Activated CD4-positive, alpha-beta memory T cell treated with anti-CD3 and anti-CD28 coated beads for 36 hours (primary cell): ENCODE results near the gene HS3ST5. TPM values are rescaled to one million over a fixed set of nuclear protein-coding genes. Genes with fewer than 3 reads are reported as not detected.

Experiments used
- CTCF ChIA-PET: fragments of 350-600 bp; sonication (Branson Sonifier 250); formaldehyde crosslinking; loops from one replicate; lab custom pipeline; 2021; ENCODE audit warnings: antibody characterized with exemption, inconsistent platforms; lab: Charles Lee
- POLR2A ChIA-PET: fragments of 350-600 bp; sonication (Branson Sonifier 250); formaldehyde crosslinking; loops from one replicate; lab custom pipeline; 2021; ENCODE audit warnings: antibody characterized with exemption; lab: Charles Lee
- DNase-seq: peaks from one replicate; pipeline ENCODE4 v3.0.0-alpha.2; 2020
- H3K27ac Mint-ChIP-seq: one replicate; pipeline ENCODE4 v1.8.0; 2021; ENCODE audit warnings: mixed read lengths
- H3K27me3 Mint-ChIP-seq: one replicate; pipeline ENCODE4 v1.8.0; 2021; ENCODE audit warnings: mixed read lengths
- H3K36me3 Mint-ChIP-seq: one replicate; pipeline ENCODE4 v1.8.0; 2021; ENCODE audit warnings: mixed read lengths
- H3K4me1 Mint-ChIP-seq: one replicate; pipeline ENCODE4 v1.8.0; 2021; ENCODE audit warnings: low read depth, mixed read lengths
- H3K4me3 Mint-ChIP-seq: one replicate; pipeline ENCODE4 v1.8.0; 2021; ENCODE audit warnings: mild to moderate bottlenecking, mixed read lengths
- H3K9me3 Mint-ChIP-seq: one replicate; pipeline ENCODE4 v1.8.0; 2021; ENCODE audit warnings: mixed read lengths
- intact Hi-C: fragments of 100-400 bp; cut with micrococcal nuclease; formaldehyde crosslinking; loops from one replicate; pipeline ENCODE4 v1.15.1; 2023
- total RNA-seq, 2 experiments: library from RNA; stranded (reverse); gene quantifications; one replicate each; pipeline ENCODE4 v1.2.3, GENCODE V29; 2021

Gene HS3ST5
- total RNA-seq, 2 experiments from 2014 or later, result not detected

DNA sequence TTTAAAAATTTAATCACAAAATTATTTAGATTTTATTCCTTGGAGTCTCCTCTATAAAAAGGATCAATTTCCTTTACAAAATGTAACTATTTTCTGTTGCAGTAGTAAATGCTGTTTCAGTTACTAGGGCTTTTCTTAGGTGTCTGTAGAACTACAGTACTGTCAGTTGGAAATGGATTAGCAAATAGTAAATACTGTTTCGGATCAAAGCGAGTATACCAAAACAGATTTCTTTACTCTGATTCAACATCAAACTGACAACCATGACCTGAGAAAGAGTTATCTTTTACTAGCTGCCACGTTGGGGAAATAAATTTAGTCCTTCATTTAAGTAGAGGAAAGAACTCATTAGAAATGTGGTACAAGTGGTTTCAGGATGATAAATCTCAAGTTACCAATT is 172.5 kb downstream of the HS3ST5 start:
- H3K36me3 Mint-ChIP-seq, result no peaks in the 10 kb centered on the region
- intact Hi-C loops, result no loop called here
- no peaks in the 10 kb centered on the region for H3K4me1 Mint-ChIP-seq
- H3K9me3 Mint-ChIP-seq, result no peaks in the 10 kb centered on the region
- H3K27me3 Mint-ChIP-seq, result peaks cover 6% of the 10 kb centered on the region
- H3K27ac Mint-ChIP-seq, result no peak overlapping the region
- CTCF ChIA-PET, result no interaction called here
- DNase-seq, result no peak
- H3K4me3 Mint-ChIP-seq, result no peak overlapping the region
- POLR2A ChIA-PET, result no interaction called here

DNA sequence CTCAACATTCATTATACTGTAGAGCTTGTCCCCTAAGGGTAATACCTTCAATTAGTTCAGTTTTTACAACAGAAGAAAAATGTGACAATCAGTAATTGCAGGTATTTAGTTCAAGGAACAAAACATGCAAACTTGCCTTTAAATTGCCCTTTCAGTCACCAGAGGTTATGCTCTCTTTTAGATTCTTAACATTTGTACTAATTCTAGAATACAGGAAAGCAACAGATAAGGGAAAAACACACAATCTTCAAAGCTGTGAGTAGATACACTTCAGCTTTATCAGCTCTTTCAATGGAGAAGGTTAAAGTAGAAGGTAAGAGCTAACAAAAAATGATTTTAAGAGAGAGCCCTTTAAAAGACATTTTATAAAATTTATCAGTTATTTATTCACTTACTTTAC is 173.1 kb downstream of the HS3ST5 start:
- Mint-ChIP-seq H3K4me3 (no peak overlapping the region), H3K4me1 (no peaks in the 10 kb centered on the region), H3K27me3 (peaks cover 7% of the 10 kb centered on the region), H3K27ac (no peak overlapping the region), H3K9me3 (no peaks in the 10 kb centered on the region), H3K36me3 (no peaks in the 10 kb centered on the region)
- intact Hi-C loops, result no loop called here
- POLR2A ChIA-PET, result no interaction called here
- no peak for DNase-seq
- CTCF ChIA-PET, result interaction anchor here (1.0 kb wide), 1 partner anchor 135 kb away, joined by 3 read pairs; no protein-coding TSS in a partner anchor

DNA sequence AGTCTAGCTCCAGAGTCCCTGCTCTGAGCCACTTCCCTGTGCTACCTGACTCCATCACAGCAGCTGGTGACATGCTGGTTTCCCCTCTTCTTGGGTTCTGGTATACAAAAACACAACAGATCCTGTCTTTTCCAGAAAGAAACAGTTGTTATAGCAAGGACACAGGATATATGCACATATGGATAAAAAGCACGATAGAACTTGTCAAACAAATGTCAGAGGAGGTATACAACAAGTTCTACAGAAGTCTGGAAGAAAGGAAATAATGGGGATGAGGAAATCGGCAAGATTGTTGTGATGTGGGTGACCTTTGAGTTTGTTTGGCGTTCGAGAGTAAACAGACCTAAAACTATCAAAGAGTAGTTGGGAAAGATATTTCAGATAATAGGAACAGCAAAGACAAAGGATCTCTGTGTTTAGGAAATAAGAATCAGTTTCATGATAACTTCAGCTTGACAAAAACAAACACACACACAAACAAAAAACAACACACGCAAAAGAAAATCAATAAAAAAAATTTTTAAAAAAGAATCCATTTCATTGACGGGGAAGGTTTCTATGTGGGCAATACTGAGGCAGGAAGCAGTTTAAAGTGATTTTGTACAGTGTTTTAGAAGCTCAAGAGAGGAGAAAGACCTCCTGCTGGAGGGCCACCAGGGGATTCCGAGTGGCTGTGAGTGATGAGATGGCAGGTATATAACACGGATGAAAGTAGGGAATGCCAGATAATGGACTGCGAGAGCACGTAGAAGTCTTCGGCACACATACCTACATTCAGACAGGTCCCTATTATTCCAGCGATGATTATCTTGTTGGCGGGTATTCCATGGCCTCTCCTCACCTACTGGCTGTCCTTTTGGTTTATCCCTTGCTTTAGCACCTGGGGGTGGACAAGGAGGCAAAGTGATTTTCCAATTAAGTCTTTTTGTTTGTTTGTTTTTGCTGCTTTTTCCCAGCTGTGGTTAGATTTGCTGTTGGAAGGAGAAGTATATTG is 174.9 kb downstream of the HS3ST5 start:
- Mint-ChIP-seq H3K9me3 (no peaks in the 10 kb centered on the region), H3K27me3 (peaks cover 6% of the 10 kb centered on the region), H3K27ac (no peak overlapping the region), H3K4me1 (no peaks in the 10 kb centered on the region), H3K36me3 (no peaks in the 10 kb centered on the region), H3K4me3 (no peak overlapping the region)
- POLR2A ChIA-PET, result no interaction called here
- DNase-seq, result no peak
- intact Hi-C loops, result no loop called here
- CTCF ChIA-PET, result no interaction called here

DNA sequence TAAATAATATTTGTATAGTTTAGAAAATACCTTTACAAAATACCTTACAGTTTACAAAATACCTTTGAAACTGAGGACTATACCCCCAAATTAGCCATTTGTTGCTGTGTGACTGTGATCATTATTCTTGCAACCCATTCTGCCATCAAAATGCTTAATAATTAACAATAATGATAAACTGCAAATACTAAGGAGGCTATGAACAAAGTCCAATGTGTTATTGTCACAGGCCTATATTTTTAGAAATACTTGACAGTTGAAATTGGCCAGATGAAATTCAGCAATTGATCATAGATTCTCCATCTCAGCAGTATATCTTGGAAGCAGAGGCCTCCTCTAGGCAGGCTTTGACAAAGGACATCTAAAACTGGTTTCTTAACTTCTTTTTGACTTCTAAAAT is 178.6 kb downstream of the HS3ST5 start:
- POLR2A ChIA-PET, result no interaction called here
- intact Hi-C loops, result no loop called here
- H3K4me3 Mint-ChIP-seq, result no peak overlapping the region
- H3K4me1 Mint-ChIP-seq, result no peaks in the 10 kb centered on the region
- H3K27ac Mint-ChIP-seq, result no peak overlapping the region
- no peaks in the 10 kb centered on the region for H3K9me3 Mint-ChIP-seq
- peaks cover 7% of the 10 kb centered on the region for H3K27me3 Mint-ChIP-seq
- CTCF ChIA-PET, result no interaction called here
- no peaks in the 10 kb centered on the region for H3K36me3 Mint-ChIP-seq
- DNase-seq, result no peak

DNA sequence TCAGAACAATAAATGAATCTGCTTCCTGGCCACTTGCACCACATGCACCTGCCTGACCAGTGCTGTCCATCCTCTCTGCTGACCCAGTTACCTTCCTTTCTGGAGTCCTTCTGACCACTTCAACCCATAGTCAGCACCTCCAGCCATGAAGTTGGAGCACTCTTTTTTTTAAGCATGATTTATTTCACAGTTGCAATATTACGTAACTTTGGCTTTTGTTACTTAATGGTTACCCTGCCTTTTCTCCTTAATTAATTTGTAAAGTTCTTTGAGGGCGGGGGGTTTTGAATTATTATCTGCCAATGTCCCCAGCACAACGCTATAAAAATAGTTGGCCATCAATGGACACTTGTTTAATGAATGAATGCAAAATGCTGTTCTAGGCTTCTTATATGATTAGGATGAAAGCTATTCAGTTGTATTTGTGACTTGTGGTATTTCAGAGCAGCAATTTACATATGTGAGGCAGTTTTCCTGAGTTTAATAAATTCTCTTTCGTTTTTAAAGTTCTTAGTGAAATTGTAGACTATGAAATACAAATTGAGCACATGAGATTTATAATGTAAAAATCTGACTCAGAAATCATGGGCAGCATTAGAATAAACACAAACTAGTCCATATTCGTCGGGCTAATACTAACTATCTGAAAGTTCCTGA is 180.0 kb downstream of the HS3ST5 start:
- Mint-ChIP-seq H3K27ac (no peak overlapping the region), H3K4me1 (no peaks in the 10 kb centered on the region), H3K36me3 (no peaks in the 10 kb centered on the region), H3K27me3 (peaks cover 6% of the 10 kb centered on the region), H3K9me3 (no peaks in the 10 kb centered on the region), H3K4me3 (no peak overlapping the region)
- intact Hi-C loops, result no loop called here
- DNase-seq, result no peak
- CTCF ChIA-PET, result interaction anchor here (0.8 kb wide), 1 partner anchor 12 kb away, joined by 3 read pairs; no protein-coding TSS in a partner anchor
- POLR2A ChIA-PET, result no interaction called here

DNA sequence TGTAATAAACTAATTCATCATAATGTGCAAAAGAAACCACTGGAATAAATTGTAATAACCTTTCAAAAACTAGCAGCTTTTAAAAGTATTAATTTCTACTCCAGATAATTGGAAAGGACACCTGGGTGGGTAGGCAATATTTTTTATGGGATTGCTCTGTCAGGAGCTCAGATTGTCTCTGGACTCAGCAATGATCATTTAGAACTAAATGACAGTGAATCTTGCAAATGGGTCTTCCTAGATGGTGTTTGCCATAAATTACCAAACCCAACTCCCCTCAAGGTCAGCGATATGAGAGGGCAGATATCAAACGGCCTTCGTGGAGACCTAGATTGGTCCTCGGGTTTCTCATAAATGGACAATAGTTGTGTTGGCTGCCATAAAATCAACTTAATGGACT is 181.9 kb downstream of the HS3ST5 start:
- no peak overlapping the region for H3K4me3 Mint-ChIP-seq
- intact Hi-C loops, result no loop called here
- no peak for DNase-seq
- CTCF ChIA-PET, result no interaction called here
- no peaks in the 10 kb centered on the region for H3K36me3 Mint-ChIP-seq
- H3K27ac Mint-ChIP-seq, result no peak overlapping the region
- POLR2A ChIA-PET, result interaction anchor here (0.9 kb wide), 1 partner anchor 18 kb away, joined by 3 read pairs; no protein-coding TSS in a partner anchor
- no peaks in the 10 kb centered on the region for H3K9me3 Mint-ChIP-seq
- H3K4me1 Mint-ChIP-seq, result no peaks in the 10 kb centered on the region
- H3K27me3 Mint-ChIP-seq, result peaks cover 4% of the 10 kb centered on the region

DNA sequence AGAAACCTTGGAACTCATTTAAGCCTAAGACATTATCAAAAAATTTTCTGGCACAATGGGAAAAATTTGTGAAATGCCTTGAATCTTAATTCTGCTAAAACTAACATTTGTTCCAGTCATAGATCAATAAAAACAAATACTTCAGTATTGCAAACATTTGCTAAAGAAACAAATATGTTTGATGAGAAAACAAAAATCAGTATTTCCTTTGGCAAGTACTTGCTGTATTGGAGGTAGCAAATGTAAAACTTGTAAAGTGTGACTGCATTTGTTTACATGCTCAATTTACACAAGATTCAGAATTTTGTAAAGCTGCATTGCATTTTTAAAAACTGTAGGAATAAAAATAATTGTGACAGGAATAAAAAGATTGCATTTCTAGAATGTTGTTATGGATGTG is 183.1 kb downstream of the HS3ST5 start:
- H3K9me3 Mint-ChIP-seq, result no peaks in the 10 kb centered on the region
- H3K36me3 Mint-ChIP-seq, result no peaks in the 10 kb centered on the region
- ChIA-PET POLR2A (interaction anchor here (0.9 kb wide), 1 partner anchor 19 kb away, joined by 3 read pairs; no protein-coding TSS in a partner anchor), CTCF (no interaction called here)
- intact Hi-C loops, result no loop called here
- no peak overlapping the region for H3K27ac Mint-ChIP-seq
- no peaks in the 10 kb centered on the region for H3K4me1 Mint-ChIP-seq
- no peak for DNase-seq
- peaks cover 2% of the 10 kb centered on the region for H3K27me3 Mint-ChIP-seq
- H3K4me3 Mint-ChIP-seq, result no peak overlapping the region

DNA sequence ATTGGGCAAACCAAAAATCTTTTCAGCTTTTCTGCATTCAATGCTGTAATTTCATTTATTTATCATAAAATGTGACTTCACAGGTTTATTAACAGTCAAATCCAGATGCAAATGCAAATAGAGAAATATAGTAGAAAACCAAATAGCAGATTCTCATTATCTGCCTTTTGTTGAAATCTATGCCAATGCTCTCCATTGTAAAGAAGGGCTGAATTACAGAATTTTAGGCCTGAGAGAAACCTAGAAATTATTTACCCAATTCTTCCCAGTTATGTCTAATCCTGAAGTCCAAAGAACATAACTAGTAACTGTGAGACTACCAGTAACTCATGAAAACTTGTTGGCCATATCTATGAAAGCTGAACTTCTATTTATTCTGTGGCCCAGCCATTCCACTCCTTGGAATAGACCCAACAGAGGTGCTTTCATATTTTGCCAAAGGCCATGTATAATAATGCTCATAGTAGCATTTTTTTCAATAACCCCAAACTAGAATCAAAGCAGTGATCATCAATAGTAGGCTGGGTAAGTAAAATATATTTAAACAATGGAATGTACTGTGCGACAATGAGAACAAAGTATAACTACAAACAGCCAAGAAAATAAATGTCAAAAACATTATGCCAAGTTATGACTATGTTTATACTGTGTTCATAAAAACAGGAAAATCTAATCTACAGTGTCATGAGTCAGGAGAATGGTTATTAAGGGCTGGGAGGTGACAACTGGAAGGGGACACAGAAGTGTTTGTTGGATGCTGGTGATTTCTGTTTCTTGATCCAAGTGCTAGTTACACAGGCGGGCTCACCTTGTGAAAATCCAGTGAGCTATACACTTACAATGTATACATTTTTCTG is 183.8 kb downstream of the HS3ST5 start:
- no peaks in the 10 kb centered on the region for H3K36me3 Mint-ChIP-seq
- CTCF ChIA-PET, result no interaction called here
- H3K9me3 Mint-ChIP-seq, result no peaks in the 10 kb centered on the region
- no peak overlapping the region for H3K27ac Mint-ChIP-seq
- no peak overlapping the region for H3K4me3 Mint-ChIP-seq
- intact Hi-C loops, result no loop called here
- POLR2A ChIA-PET, result no interaction called here
- H3K27me3 Mint-ChIP-seq, result peaks cover 1% of the 10 kb centered on the region
- DNase-seq, result no peak
- no peaks in the 10 kb centered on the region for H3K4me1 Mint-ChIP-seq

DNA sequence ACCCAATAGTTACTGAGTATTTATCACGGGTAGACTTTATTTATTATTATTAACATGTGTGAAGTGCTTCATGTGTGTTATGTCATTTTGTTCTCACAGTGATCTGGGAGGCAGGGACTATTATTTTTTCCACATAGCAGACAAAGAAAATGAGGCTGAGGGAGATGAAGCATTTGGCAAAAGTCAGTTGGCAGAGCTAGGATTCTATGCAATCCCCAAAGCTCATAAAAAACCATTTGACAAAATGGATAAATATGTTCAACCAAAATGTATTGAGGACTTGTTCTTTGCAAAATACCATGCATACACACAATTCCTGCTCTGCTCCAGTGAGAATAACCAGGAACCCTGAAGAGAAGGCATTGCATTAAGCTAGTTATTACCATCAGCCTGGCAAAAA is 184.4 kb downstream of the HS3ST5 start:
- DNase-seq, result no peak
- CTCF ChIA-PET, result no interaction called here
- POLR2A ChIA-PET, result no interaction called here
- peaks cover 1% of the 10 kb centered on the region for H3K27me3 Mint-ChIP-seq
- H3K9me3 Mint-ChIP-seq, result no peaks in the 10 kb centered on the region
- no peaks in the 10 kb centered on the region for H3K36me3 Mint-ChIP-seq
- no peak overlapping the region for H3K27ac Mint-ChIP-seq
- no peak overlapping the region for H3K4me3 Mint-ChIP-seq
- no peaks in the 10 kb centered on the region for H3K4me1 Mint-ChIP-seq
- intact Hi-C loops, result no loop called here

DNA sequence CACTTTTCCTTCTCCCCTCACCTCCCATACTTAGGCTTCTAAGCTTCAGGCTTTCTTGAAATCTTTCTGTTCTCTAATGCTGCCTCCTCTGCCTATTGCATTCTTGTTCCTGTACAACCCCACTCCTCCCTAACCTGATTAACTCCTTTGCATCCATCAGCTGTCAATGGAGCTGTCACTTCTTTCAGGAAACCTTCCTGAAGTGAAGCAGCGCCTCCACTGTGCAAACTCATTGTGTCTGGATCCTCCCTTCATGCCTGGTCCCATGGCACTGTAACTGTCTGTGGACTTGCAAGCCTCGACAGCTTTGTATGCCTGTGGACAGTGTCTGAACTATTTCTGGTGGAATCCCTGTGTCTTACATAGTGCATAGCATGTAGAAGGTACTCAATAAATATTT is 185.0 kb downstream of the HS3ST5 start:
- H3K36me3 Mint-ChIP-seq, result no peaks in the 10 kb centered on the region
- CTCF ChIA-PET, result no interaction called here

DNA sequence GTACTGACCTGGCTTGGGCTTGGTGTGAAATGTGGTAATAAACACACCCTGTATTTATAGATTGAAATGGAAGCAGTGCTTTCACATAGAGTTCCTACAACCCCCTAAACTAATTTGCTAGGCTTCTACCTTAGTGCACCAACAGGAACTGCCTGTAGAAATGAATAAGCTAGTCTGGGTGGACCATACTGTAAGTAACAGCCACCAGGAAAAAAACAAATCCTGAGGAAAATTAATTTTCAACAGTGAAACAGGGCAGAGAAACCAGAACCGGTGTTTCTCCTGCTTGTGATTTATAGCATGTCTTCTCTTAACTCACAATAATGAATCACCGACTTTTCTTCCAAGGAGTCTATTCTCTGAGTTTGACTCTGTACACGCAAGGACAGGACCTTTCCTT is 187.1 kb downstream of the HS3ST5 start:
- POLR2A ChIA-PET, result no interaction called here
- Mint-ChIP-seq H3K36me3 (no peaks in the 10 kb centered on the region), H3K27me3 (peaks cover 1% of the 10 kb centered on the region), H3K4me1 (no peaks in the 10 kb centered on the region), H3K4me3 (no peak overlapping the region), H3K27ac (no peak overlapping the region), H3K9me3 (no peaks in the 10 kb centered on the region)
- intact Hi-C loops, result no loop called here
- CTCF ChIA-PET, result no interaction called here
- no peak for DNase-seq

More for the DNA sequence above, 185.0 kb downstream of the HS3ST5 start:
- Mint-ChIP-seq H3K27ac (no peak overlapping the region), H3K4me1 (no peaks in the 10 kb centered on the region), H3K27me3 (peaks cover 1% of the 10 kb centered on the region), H3K9me3 (no peaks in the 10 kb centered on the region), H3K4me3 (no peak overlapping the region)
- intact Hi-C loops, result no loop called here
- DNase-seq, result no peak
- POLR2A ChIA-PET, result no interaction called here

DNA sequence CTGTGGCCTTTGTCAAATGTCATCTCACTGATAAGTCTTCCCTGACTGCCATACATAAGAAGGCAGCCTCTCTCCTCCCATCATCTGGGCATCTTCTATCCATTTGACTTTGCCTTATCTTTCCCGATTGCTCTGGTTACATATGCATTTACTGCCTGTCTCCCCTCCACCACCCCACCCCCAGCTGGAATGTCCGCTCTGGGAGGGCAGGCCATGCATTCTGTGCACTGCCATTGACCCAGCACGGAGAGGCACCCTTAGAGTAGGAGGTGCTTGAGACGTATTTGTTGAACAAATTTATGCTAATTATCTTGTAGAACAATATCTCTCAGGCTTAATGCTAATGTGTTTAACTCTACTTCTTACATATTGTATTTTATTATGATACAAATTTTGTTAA is 188.0 kb downstream of the HS3ST5 start:
- H3K4me1 Mint-ChIP-seq, result no peaks in the 10 kb centered on the region
- H3K27me3 Mint-ChIP-seq, result peaks cover 1% of the 10 kb centered on the region
- ChIA-PET POLR2A (no interaction called here), CTCF (no interaction called here)
- no peak overlapping the region for H3K27ac Mint-ChIP-seq
- intact Hi-C loops, result no loop called here
- no peak overlapping the region for H3K4me3 Mint-ChIP-seq
- no peaks in the 10 kb centered on the region for H3K9me3 Mint-ChIP-seq
- H3K36me3 Mint-ChIP-seq, result no peaks in the 10 kb centered on the region
- no peak for DNase-seq
